Endothelial cell of umbilical vein (primary cell): ENCODE data around the gene USP49.

ENCODE experiments used
- EZH2 ChIP-seq: IDR thresholded peaks from 2 replicates; pipeline ENCODE4 v1.6.1; 2012; ENCODE audit warnings: borderline replicate concordance, low read depth, mild to moderate bottlenecking, moderate library complexity, low read length, inconsistent platforms; ENCODE audit not compliant: severe bottlenecking
- JUN ChIP-seq: IDR thresholded peaks from 2 replicates; pipeline ENCODE4 v1.6.1; 2011; ENCODE audit warnings: borderline replicate concordance, low read depth; ENCODE audit not compliant: insufficient read length, insufficient read depth
- POLR2AphosphoS5 ChIP-seq: IDR thresholded peaks from 2 replicates; pipeline ENCODE4 v1.6.1; 2012; ENCODE audit warnings: low read depth, mild to moderate bottlenecking, control low read depth, low read length, moderate library complexity; ENCODE audit not compliant: insufficient read depth
- TF ChIP-seq, protein P1 (sequence below), 2 donors: IDR thresholded peaks; 1 replicate in 1 of 2; 2 replicates in 1 of 2; pipeline ENCODE4 v1.5.1; 2011; ENCODE audit warnings: low read length in 2 of 2, mild to moderate bottlenecking in 2 of 2, moderate library complexity in 2 of 2, control low read depth in 1 of 2, inconsistent platforms in 1 of 2, low read depth in 1 of 2; ENCODE audit not compliant: insufficient read depth in 1 of 2; ENCODE audit errors: extremely low read depth in 1 of 2

DNA sequence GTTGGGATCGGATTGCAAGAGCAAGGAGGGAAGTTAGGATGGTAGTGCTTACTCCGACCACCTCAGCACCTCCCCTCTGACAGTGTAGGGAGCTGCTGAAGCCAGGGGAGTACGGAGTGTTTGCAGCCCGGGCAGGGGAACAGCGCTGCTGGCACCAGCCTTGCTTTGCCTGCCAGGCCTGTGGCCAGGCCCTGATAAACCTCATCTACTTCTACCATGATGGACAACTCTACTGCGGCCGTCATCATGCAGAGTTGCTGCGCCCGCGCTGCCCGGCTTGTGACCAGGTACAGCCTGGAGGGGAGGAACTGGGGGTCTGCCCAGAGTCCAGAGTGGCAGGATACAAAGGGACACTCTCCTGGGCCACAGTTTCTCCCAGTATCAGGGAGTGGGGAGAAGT, 109.9 kb downstream of the USP49 start:
- no peak for TF ChIP-seq JUN
- TF ChIP-seq, protein P1, sequence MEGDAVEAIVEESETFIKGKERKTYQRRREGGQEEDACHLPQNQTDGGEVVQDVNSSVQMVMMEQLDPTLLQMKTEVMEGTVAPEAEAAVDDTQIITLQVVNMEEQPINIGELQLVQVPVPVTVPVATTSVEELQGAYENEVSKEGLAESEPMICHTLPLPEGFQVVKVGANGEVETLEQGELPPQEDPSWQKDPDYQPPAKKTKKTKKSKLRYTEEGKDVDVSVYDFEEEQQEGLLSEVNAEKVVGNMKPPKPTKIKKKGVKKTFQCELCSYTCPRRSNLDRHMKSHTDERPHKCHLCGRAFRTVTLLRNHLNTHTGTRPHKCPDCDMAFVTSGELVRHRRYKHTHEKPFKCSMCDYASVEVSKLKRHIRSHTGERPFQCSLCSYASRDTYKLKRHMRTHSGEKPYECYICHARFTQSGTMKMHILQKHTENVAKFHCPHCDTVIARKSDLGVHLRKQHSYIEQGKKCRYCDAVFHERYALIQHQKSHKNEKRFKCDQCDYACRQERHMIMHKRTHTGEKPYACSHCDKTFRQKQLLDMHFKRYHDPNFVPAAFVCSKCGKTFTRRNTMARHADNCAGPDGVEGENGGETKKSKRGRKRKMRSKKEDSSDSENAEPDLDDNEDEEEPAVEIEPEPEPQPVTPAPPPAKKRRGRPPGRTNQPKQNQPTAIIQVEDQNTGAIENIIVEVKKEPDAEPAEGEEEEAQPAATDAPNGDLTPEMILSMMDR (IDR thresholded peaks at IDR 0.05; ENCODE audit: extremely low read depth in 1 of 2, insufficient read depth in 1 of 2, low read depth in 1 of 2, low read length in 2 of 2), result no peak
- TF ChIP-seq POLR2AphosphoS5, result no peak
- no peak for TF ChIP-seq EZH2
